Esophagus mucosa (tissue), 1 donor: ENCODE data around the gene MARCHF2. TPM values are rescaled to one million over a fixed set of nuclear protein-coding genes. Genes with fewer than 3 reads are reported as not detected.
"Not testable (repeated sequence)": the region's sequence is repeated elsewhere in the genome, so short reads cannot be mapped to it uniquely, and the experiment has no call there.

Experiments
- ATAC-seq: fragments of 200-7000 bp; cut with Tn5 transposase; one replicate; pipeline ENCODE4 v1.9.1; 2020
- total RNA-seq: library from RNA; stranded (reverse); gene quantifications from one replicate; pipeline ENCODE4 v1.2.4, GENCODE V29; 2023
- donor health status: DM: yes; HTN: yes; CAD: no.

The MARCHF2 gene, protein sequence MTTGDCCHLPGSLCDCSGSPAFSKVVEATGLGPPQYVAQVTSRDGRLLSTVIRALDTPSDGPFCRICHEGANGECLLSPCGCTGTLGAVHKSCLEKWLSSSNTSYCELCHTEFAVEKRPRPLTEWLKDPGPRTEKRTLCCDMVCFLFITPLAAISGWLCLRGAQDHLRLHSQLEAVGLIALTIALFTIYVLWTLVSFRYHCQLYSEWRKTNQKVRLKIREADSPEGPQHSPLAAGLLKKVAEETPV
- 21.4 TPM for total RNA-seq

DNA sequence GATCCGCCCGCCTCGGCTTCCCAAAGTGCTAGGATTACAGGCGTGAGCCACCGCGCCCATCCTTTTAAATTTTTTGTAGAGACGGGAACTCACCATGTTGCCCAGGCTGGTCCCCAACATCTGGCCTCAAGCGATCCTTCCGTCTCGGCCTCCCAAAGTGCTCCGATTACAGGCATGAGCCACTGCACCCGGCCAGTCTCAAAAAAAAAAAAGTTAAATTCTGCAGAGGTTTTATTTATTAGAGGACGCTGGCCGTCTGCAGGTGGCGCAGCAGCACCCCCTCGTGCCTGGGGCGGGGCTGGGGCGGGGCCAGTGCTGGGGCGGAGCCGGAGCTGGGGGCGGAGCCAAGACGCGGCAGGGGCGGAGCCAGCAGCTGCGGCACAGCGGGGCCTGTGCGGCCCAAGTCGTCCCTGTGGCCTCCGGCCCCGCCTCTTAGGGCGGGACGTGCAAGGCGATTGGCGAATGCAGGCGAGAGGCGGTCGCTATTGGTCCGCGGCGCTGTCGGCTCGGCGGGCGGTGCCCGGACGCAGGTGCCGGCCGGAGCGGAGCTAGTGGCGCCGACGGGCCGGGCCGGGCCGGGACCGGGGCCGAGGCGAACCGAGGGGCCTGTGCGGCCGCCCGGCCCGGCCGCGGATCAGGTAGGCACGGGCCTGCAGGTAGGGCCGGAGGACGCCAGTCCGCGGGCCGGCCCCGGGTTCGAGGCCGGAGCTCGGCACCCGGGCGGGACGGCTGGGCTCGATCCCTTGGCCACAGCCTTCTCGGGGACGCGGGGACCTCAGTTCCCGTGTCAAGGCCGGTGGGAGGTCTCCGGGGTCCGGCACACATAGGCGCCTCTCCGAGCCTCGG is at the start of gene MARCHF2:
MARCHF2 (plus strand) TSS at position 523 of the 846 bp plus-strand sequence. CDS start 8,536 bp downstream, outside the sequence.
- ATAC-seq = peak; percentile 100

DNA sequence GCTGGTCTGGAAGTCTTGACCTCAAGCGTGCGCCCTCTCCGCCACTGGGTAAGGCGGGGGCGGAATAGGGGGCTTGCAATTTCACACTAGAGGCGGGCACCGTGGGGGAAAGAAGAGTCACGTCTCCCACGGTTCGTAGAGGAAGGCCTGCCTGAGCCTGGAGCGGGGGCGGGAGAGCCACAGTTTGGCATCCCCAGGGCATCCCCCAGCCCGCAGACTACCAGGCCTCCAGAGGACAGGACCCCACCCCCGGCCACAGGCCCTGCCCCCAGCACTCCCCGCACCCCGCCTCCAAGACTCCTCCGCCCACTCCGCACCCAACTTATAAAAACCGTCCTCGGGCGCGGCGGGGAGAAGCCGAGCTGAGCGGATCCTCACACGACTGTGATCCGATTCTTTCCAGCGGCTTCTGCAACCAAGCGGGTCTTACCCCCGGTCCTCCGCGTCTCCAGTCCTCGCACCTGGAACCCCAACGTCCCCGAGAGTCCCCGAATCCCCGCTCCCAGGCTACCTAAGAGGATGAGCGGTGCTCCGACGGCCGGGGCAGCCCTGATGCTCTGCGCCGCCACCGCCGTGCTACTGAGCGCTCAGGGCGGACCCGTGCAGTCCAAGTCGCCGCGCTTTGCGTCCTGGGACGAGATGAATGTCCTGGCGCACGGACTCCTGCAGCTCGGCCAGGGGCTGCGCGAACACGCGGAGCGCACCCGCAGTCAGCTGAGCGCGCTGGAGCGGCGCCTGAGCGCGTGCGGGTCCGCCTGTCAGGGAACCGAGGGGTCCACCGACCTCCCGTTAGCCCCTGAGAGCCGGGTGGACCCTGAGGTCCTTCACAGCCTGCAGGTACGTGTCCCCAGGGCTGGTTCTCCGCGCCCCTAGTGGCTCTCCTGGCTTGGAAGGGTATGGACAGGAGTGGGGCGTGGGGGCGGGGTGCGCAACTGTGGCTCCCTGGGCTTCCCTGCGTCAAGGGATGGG is 49.0 kb upstream of the MARCHF2 start, which contains the start of gene ANGPTL4:
ANGPTL4 (plus strand) TSS at position 353 of the 969 bp plus-strand sequence; CDS start at position 520, 167 bp downstream.
- peak; percentile 74 for ATAC-seq

DNA sequence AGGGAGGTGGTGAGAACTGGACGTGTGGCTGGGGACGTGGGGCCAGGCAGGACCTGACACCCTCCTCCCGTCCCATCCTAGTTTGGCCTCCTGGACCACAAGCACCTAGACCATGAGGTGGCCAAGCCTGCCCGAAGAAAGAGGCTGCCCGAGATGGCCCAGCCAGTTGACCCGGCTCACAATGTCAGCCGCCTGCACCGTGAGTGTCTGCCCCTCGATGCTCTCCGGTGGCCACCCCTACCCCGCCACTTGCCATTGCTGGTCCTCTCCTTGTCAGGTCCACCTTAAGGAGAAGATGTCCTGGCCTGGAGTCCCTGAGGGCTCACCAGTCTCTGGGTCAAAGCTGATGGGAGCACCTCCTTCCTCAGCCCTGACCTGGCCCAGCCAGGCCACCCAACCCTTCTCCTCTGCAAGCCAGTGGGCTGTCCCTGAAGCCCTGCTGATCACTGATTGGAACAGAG is 47.0 kb upstream of the MARCHF2 start:
- no peak for ATAC-seq

DNA sequence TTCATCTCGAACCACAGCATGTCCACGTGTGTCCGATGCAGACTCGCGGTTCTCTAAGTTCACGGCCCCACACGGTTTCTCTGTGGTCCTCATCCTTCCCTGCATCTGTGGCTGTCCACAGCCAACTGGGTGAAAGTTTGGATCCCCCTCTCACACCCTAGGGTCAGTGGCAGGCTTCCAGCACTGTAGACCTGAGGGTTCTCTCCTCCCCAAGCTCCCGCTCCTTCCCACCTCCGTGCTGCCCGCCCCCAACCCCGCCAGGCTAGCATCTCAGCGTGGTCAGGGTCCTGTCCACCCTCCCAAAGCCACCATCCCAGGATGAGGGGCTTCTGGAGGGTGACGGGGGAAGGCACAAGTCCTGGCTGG is 46.2 kb upstream of the MARCHF2 start:
- no peak for ATAC-seq

DNA sequence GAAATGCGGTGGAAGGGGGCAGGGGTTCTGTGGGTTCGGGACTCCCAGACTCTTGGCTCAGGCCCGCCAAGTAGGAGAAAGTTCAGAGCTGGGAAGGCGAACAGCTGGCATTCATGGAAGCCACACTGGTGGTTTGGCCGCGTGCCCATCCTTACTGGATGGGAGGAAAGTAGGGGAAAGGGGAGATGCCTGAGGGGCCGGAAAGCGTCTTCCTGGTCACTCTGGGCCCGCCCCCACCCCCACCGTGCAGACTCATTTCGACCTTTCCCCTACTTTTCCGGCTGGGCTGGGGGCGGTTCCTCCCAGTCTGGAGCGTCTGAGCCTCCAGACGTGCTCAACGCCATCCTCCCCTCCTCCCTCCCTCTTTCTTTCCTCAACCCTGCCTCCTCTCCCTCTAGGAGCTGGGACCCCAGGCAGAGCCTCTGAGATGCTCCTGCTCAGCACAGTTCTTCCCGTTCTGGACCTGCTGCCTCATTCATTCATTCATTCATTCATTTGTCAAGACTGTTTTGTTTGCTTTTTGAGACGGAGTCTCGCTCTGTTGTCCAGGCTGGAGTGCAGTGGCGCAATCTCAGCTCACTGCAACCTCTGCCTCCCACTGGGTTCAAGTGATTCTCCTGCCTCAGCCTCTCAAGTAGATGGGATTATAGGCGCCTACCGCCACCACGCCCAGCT is 45.6 kb upstream of the MARCHF2 start:
- peak; percentile 14 for ATAC-seq

DNA sequence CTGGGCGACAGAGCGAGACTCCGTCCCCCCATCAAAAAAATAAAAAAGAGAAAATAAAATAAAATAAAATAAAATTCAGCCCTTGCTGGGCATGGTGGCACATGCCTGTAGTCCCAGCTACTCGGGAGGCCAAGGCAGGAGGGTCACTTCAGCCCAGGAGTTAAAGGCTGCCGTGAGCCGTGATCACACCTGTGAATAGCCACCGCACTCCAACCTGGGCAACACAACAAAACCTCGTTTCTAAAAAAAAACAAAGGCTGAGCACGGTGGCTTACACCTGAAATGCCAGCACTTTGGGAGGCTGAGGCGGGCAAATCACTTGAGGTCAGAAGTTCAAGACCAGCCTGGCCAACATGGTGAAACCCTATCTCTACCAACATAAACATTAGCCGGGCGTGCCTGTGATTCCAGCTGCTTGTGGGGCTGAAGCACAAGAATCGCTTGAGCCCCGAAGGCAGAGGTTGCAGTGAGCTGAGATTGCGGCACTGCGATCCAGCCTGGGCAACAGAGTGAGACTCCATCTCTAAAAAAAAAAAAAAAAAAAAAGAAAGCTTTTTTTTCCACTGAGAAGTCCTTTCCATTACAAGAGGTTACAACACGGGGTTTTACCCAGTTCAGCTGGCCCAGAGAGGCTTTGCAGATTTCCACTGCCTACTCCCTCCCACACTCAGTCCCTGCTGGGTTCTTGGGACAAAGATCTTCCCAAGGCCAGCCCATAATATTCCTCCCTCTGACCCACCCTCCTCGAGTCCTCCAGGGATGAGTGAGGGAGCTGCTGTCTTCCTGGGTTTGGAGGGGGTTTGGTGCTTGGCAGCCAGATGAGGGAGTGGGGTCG is 42.7 kb upstream of the MARCHF2 start:
- ATAC-seq = peak; percentile 4

DNA sequence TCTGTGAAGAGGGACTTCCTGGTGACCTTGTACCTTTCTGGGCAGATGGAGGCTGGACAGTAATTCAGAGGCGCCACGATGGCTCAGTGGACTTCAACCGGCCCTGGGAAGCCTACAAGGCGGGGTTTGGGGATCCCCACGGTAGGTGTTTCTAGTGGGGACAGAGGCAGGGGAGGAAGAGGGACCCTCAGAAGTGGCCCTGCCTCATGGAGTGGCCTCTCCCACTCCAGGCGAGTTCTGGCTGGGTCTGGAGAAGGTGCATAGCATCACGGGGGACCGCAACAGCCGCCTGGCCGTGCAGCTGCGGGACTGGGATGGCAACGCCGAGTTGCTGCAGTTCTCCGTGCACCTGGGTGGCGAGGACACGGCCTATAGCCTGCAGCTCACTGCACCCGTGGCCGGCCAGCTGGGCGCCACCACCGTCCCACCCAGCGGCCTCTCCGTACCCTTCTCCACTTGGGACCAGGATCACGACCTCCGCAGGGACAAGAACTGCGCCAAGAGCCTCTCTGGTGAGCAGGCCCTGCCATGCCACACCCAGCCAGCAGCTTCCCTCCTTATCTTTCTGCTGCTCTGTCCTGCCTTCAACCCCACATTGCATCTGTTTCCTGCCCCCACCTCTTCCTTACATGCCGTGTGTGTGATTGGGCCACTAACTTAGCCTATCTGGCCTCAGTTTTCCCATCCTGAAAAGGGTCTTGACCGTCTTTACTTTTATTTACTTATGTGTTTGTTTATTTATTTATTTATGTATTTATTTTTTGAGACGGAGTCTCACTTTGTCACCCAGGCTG is 41.9 kb upstream of the MARCHF2 start:
- peak; percentile 10 for ATAC-seq

DNA sequence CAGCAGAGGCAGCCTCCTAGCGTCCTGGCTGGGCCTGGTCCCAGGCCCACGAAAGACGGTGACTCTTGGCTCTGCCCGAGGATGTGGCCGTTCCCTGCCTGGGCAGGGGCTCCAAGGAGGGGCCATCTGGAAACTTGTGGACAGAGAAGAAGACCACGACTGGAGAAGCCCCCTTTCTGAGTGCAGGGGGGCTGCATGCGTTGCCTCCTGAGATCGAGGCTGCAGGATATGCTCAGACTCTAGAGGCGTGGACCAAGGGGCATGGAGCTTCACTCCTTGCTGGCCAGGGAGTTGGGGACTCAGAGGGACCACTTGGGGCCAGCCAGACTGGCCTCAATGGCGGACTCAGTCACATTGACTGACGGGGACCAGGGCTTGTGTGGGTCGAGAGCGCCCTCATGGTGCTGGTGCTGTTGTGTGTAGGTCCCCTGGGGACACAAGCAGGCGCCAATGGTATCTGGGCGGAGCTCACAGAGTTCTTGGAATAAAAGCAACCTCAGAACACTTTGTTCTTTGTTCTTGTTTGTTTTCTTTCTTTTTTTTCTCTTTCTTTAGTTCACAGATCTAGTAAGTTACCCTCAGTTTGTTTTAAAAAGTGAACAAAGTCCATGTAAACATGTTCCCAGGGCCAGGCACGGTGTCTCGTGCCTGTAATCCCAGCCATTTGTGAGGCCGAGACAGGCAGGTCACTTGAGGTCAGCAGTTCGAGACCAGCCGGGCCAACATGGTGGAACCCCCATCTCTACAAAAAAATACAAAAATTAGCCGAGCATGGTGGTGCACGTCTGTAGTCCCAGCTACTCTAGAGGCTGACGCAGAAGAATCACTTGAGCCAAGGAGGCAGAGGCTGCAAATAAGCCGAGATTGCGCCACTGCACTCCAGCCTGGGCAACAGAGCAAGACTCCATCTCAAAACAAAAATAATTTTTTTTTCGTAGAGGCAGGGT is 39.0 kb upstream of the MARCHF2 start:
- ATAC-seq = peak; percentile 22

DNA sequence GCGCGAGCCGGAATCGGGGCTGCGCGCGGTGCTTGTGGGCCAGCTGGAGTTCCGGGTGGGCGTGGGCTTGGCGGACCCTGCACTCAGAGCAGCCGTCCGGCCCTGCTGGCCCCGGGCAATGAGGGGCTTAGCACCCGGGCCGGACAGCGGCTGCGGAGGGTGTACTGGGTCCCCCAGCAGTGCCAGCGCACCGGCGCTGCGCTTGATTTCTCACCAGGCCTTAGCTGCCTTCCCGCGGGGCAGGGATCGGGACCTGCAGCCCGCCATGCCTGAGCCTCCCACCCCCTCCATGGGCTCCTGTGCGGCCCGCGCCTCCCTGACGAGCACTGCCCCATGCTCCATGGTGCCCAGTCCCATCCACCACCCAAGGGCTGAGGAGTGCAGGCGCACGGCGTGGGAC is 37.3 kb upstream of the MARCHF2 start:
- not testable (repeated sequence) for ATAC-seq

DNA sequence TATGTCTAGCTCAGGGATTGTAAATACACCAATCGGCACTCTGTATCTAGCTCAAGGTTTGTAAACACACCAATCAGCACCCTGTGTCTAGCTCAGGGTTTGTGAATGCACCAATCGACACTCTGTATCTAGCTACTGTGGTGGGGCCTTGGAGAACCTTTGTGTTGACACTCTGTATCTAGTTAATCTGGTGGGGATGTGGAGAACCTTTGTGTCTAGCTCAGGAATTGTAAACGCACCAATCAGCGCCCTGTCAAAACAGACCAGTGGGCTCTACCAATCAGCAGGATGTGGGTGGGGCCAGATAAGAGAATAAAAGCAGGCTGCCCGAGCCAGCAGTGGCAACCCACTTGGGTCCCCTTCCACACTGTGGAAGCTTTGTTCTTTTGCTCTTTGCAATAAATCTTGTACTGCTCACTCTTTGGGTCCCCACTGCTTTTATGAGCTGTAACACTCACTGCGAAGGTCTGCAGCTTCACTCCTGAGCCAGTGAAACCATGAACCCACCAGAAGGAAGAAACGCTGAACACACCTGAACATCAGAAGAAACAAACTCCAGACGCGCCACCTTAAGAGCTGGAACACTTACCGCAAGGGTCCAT is 36.6 kb upstream of the MARCHF2 start:
- ATAC-seq = not testable (repeated sequence)

DNA sequence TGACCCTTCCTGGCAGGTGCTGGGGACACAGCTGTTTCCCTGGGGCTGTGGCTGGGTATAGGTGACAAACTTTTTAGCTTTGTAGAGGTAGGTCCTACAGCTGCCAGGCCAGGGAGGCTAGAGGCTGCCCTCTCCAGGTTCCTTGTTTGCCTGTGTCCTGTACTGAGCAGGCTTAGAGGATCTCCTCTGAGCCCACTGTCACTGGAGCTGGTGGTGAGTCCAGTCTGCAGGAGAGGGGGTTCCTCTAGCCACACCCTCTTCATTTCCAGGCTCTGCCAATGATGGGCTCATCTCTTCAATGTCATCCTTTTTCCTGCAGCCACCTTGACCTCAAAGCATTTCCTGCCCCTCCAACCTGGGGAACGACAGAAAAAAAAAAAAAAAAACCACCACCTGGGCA is 35.5 kb upstream of the MARCHF2 start:
- peak; percentile 51 for ATAC-seq

DNA sequence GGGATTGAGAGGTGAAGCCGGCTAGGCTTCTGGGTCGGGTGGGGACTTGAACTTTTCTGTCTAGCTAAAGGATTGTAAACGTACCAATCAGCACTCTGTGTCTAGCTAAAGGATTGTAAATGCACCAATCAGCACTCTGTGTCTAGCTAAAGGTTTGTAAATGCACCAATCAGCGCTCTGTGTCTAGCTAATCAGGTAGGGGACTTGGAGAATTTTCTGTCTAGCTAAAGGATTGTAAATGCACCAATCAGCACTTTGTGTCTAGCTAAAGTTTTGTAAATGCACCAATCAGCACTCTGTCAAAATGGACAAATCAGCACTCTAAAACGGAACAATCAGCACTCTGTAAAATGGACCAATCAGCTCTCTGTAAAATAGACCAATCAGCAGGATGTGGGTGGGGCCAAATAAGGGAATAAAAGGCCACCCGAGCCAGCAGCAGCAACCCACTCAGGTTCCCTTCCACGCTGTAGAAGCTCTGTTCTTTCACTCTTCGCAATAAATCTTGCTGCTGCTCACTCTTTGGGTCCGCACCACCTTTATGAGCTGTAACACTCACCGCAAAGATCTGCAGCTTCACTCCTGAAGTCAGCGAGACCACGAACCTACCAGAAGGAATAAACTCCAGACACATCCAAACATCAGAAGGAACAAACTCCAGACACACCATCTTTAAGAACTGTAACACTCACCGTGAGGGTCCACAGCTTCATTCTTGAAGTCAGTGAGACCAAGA is 33.8 kb upstream of the MARCHF2 start:
- ATAC-seq = not testable (repeated sequence)

DNA sequence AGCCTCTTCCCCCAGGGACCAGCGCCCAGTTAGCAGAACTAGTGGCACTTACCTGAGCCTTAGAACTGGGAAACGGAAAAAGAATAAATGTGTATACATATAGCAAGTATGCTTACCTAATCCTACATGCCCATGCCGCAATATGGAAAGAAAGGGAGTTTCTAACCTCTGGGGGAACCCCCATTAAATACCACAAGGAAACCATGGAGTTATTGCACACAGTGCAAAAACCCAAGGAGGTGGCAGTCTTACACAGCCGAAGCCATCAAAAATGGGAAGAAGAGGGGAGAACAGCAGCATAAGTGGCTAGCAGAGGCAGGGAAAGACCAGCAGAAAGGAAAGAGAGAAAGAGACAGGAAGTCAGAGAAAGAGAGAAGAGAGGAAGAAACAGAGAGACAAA is 28.5 kb upstream of the MARCHF2 start:
- not testable (repeated sequence) for ATAC-seq

DNA sequence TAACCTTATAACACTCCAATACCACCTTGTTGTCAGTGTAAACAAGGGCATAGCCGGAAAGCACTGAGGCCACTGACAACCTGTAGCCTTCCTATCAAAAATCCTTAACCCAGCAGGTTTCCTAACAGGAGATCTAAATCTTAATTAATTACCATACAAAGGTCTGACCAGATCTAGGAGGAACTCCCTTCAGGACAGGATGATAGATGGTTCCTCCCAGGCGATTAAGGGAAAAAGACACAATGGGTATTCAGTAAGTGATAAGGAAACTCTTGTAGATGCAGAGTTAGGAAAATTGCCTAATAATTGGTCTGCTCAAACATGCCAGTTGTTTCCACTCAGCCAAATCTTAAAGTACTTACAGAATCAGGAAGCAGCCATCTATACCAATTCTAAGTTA is 28.0 kb upstream of the MARCHF2 start:
- ATAC-seq = not testable (repeated sequence)

DNA sequence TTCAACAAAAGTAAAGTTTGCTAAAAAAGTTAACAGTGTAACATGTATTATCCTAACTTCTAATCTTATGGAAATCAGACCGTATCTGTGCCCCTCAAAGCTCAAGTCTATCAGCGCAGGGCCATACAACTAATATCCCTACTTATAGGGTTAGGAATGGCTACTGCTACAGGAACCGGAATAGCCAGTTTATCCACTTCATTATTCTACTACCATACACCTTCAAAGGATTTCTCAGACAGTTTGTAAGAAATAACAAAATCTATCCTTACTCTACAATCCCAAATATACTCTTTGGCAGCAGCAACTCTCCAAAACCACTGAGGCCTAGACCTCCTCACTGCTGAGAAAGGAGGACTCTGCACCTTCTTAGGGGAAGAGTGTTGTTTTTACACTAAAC is 27.5 kb upstream of the MARCHF2 start:
- ATAC-seq = not testable (repeated sequence)

DNA sequence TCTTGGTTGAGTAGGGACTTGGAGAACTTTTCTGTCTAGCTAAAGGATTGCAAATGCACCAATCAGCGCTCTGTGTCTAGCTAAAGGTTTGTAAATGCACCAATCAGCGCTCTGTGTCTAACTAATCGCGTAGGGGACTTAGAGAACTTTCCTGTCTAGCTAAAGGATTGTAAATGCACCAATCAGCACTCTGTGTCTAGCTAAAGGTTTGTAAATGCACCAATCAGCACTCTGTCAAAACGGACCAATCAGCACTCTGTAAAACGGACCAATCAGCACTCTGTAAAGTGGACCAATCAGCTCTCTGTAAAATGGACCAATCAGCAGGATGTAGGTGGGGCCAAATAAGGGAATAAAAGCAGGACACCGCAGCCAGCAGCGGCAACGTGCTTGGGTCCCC is 26.7 kb upstream of the MARCHF2 start:
- ATAC-seq = not testable (repeated sequence)

DNA sequence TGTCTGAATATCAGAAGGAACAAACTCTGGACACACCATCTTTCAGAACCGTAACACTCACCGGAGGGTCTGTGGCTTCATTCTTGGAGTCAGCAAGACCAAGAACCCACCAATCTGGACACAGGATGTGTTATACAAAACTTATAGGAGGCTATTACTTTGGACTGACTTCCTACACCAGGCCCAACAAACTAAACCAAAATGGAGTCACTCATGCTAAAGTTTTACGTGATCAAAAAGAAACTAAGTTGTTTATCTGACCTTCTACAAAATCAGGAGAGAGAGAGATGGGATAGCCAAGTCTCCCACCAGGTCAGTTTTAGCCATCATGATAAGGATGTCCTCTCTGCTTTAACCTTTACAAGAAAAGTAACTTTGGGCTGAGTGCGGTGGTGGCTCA is 26.1 kb upstream of the MARCHF2 start:
- ATAC-seq = no peak
